B cell (primary cell): ENCODE data around the gene PDCD4. TPM values are rescaled to one million over a fixed set of nuclear protein-coding genes. Genes with fewer than 3 reads are reported as not detected.

ENCODE experiments used
- ATAC-seq: fragments of 200-7000 bp; cut with Tn5 transposase; one replicate; pipeline ENCODE4 v1.10.0; 2021; ENCODE audit warnings: low read depth, mild to moderate bottlenecking, moderate number of reproducible peaks, moderate library complexity
- CTCF ChIA-PET: fragments of 350-600 bp; sonication (Branson Sonifier 250); formaldehyde crosslinking; loops from one replicate; lab custom pipeline; 2021; ENCODE audit warnings: antibody characterized with exemption, inconsistent platforms; lab: Charles Lee
- POLR2A ChIA-PET: fragments of 350-600 bp; sonication (Branson Sonifier 250); formaldehyde crosslinking; loops from one replicate; lab custom pipeline; 2021; ENCODE audit warnings: antibody characterized with exemption; lab: Charles Lee
- DNase-seq: peaks from one replicate; pipeline ENCODE4 v3.0.0; 2013
- H2AFZ ChIP-seq: 2 replicates; pipeline ENCODE4 v1.6.1; 2012; ENCODE audit warnings: mild to moderate bottlenecking, low read depth, low read length; ENCODE audit not compliant: insufficient read depth, poor library complexity, severe bottlenecking
- H3K27ac ChIP-seq, 2 donors: 1 replicate in 1 of 2; 2 replicates in 1 of 2; pipeline ENCODE4 v1.5.1; 2012 to 2013; ENCODE audit warnings: low read length in 2 of 2, mild to moderate bottlenecking in 2 of 2, moderate library complexity in 1 of 2
- H3K27me3 ChIP-seq, 4 experiments: fragments of 200-600 bp in 1 of 4; sonication (generic) in 1 of 4; replicated peaks in 1 of 4; 1 replicate in 2 of 4; 2 replicates in 2 of 4; pipeline versions ENCODE4 v1.6.1 to v1.7.0; 2013 to 2016; ENCODE audit warnings: low read length in 3 of 4, mild to moderate bottlenecking in 2 of 4, mixed read lengths in 1 of 4, moderate library complexity in 1 of 4; ENCODE audit not compliant: insufficient read depth in 4 of 4, control insufficient read depth in 3 of 4; ENCODE audit errors: control extremely low read depth in 1 of 4
- H3K36me3 ChIP-seq, 2 experiments: replicated peaks in 1 of 2; 1 replicate in 1 of 2; 2 replicates in 1 of 2; pipeline versions ENCODE4 v1.6.1 to v1.7.1; 2013; ENCODE audit warnings: low read length in 1 of 2; ENCODE audit not compliant: insufficient read depth in 2 of 2, control insufficient read depth in 1 of 2; ENCODE audit errors: control extremely low read depth in 1 of 2, extremely low read depth in 1 of 2
- H3K4me1 ChIP-seq, 2 donors: fragments of 200-600 bp in 1 of 2; sonication (generic) in 1 of 2; 1 replicate in 1 of 2; 2 replicates in 1 of 2; pipeline versions ENCODE4 v1.5.1 to v1.6.1; 2013 to 2017; ENCODE audit warnings: low read length in 2 of 2; ENCODE audit not compliant: control insufficient read depth in 2 of 2, insufficient read depth in 2 of 2
- H3K4me2 ChIP-seq: replicated peaks from 2 replicates; pipeline ENCODE3; 2012; ENCODE audit warnings: mild to moderate bottlenecking, low read depth, low read length; ENCODE audit not compliant: poor library complexity, severe bottlenecking
- H3K4me3 ChIP-seq, 5 experiments: fragments of 200-600 bp in 1 of 5; sonication (generic) in 1 of 5; 1 replicate in 3 of 5; 2 replicates in 2 of 5; pipeline versions ENCODE4 v1.5.1 to v1.7.0; 2011 to 2016; ENCODE audit warnings: low read length in 4 of 5, mild to moderate bottlenecking in 4 of 5, low read depth in 2 of 5, control low read depth in 1 of 5, moderate library complexity in 1 of 5; ENCODE audit not compliant: insufficient read depth in 1 of 5; ENCODE audit errors: control extremely low read depth in 1 of 5, extremely low read depth in 1 of 5
- H3K79me2 ChIP-seq: fragments of 200-600 bp; sonication (generic); one replicate; pipeline ENCODE4 v1.6.0; 2016; ENCODE audit warnings: low read length; ENCODE audit not compliant: control insufficient read depth, insufficient read depth
- H3K9ac ChIP-seq: fragments of 200-600 bp; sonication (generic); 2 replicates; pipeline ENCODE4 v1.6.1; 2017; ENCODE audit warnings: mild to moderate bottlenecking, low read length, moderate library complexity
- H3K9me3 ChIP-seq, 3 donors: one replicate each; pipeline versions ENCODE4 v1.6.1 to v1.7.1; 2013; ENCODE audit warnings: low read length in 2 of 3; ENCODE audit not compliant: control insufficient read depth in 2 of 3, insufficient read depth in 1 of 3; ENCODE audit errors: control extremely low read depth in 1 of 3
- H4K20me1 ChIP-seq: 2 replicates; pipeline ENCODE4 v1.6.0; 2012; ENCODE audit warnings: mild to moderate bottlenecking, low read length; ENCODE audit not compliant: insufficient read depth, control insufficient read depth, poor library complexity, severe bottlenecking
- H3K27ac Mint-ChIP-seq: one replicate; pipeline ENCODE4 v1.8.0; 2021; ENCODE audit warnings: mixed read lengths
- H3K27me3 Mint-ChIP-seq: one replicate; pipeline ENCODE4 v1.8.0; 2021; ENCODE audit warnings: mixed read lengths
- H3K4me1 Mint-ChIP-seq: one replicate; pipeline ENCODE4 v1.8.0; 2021; ENCODE audit warnings: mixed read lengths
- H3K4me3 Mint-ChIP-seq: one replicate; pipeline ENCODE4 v1.8.0; 2021; ENCODE audit warnings: mixed read lengths
- H3K9me3 Mint-ChIP-seq: one replicate; pipeline ENCODE4 v1.8.0; 2022; ENCODE audit warnings: mixed read lengths; ENCODE audit not compliant: insufficient read depth
- CTCF ChIP-seq: fragments of 200-600 bp; IDR thresholded peaks from one replicate; pipeline ENCODE4 v1.8.0; 2022; ENCODE audit warnings: antibody characterized with exemption, mild to moderate bottlenecking
- EZH2 ChIP-seq: IDR thresholded peaks from 2 replicates; pipeline ENCODE4 v1.6.1; 2012; ENCODE audit warnings: borderline replicate concordance, low read depth, mild to moderate bottlenecking, moderate library complexity, low read length; ENCODE audit not compliant: insufficient read depth, poor library complexity, severe bottlenecking
- WGBS: methylation state at CpG from one replicate; pipeline ENCODE4 v1.1.5; 2013; ENCODE audit warnings: missing lambda C conversion rate; ENCODE audit not compliant: insufficient coverage; 5-methylcytosine and 5-hydroxymethylcytosine counted together
- intact Hi-C: fragments of 100-400 bp; cut with micrococcal nuclease; formaldehyde crosslinking; loops from one replicate; pipeline ENCODE4 v1.10.0; 2022
- polyA plus RNA-seq: library from polyadenylated mRNA; depleted of rRNA; stranded (reverse); fragments of >200 nt; gene quantifications from 2 replicates; pipeline ENCODE4 v1.2.3, GENCODE V29; 2012
- total RNA-seq, 2 donors: library from RNA; stranded (reverse); fragments of 120-200 nt in 1 of 2; gene quantifications; 1 replicate in 1 of 2; 2 replicates in 1 of 2; pipeline versions ENCODE4 v1.2.3 to v1.2.4, GENCODE V29; 2013 to 2022

Gene PDCD4
- total and polyA plus RNA-seq, 2 donors (not counting 1 experiment from before 2014, with no cell fraction given), result 33.9 to 169 TPM

GRCh38 chr10:110916554-110917346 lies 45.0 kb downstream of the PDCD4 start:
- no peak overlapping the region for H3K9ac ChIP-seq
- Mint-ChIP-seq H3K27me3 (no peaks in the 10 kb centered on the region), H3K27ac (no peak overlapping the region), H3K9me3 (no peaks in the 10 kb centered on the region), H3K4me1 (peaks cover 36% of the 10 kb centered on the region), H3K4me3 (no peak overlapping the region)
- ChIA-PET CTCF (interaction anchor here (0.9 to 3.3 kb wide), 4 partner anchors 14 to 170 kb away, joined by 4 to 26 read pairs (median 10); no protein-coding TSS in a partner anchor), POLR2A (no interaction called here)
- H3K27ac ChIP-seq, result no peak overlapping the region
- DNase-seq (no peak), ATAC-seq (no peak)
- no peak overlapping the region for H3K4me3 ChIP-seq
- peaks cover 31% of the 10 kb centered on the region for H3K79me2 ChIP-seq
- H3K9me3 ChIP-seq, result no peaks in the 10 kb centered on the region
- intact Hi-C loops, result no loop called here
- peaks cover 4% of the 10 kb centered on the region in 2 experiments for H3K36me3 ChIP-seq
- no peak overlapping the region for H3K4me2 ChIP-seq
- no peak overlapping the region for H2AFZ ChIP-seq
- no peak for TF ChIP-seq CTCF
- no peak for TF ChIP-seq EZH2
- WGBS, result no CpG with 5 or more reads among the region's 3 CpGs
- H3K4me1 ChIP-seq, result peaks cover 16% of the 10 kb centered on the region in 2 donors
- H3K27me3 ChIP-seq, result no peaks in the 10 kb centered on the region
- H4K20me1 ChIP-seq, result peaks cover 10% of the 10 kb centered on the region

DNA sequence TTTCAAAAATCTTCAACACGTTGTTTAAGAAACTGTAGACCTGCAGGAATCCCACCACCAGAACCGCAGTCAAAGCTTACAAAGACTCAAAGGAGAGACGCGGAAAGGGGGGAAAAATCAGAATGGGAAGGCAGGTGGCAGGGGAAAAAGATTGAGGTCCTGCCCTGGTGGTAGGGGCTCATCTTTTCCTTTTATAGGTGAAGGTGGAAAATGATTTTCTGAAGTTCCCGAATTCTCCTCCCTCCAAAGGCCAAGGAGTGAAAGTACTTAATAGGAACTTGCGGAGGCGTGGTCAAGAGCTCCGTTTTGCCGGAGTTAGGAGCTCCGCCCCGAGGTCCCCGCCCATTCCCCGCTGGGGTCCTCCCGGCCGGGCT lies 46.5 kb downstream of the PDCD4 start:
- H3K4me3 ChIP-seq, result peak overlapping the region; percentile 74 to 100 (median 97)

More for the DNA sequence above, 46.5 kb downstream of the PDCD4 start:
- H3K9me3 Mint-ChIP-seq, result no peaks in the 10 kb centered on the region
- no peaks in the 10 kb centered on the region for H3K27me3 ChIP-seq
- intact Hi-C loops, result loop anchor here (1.0 to 2.0 kb wide), 4 partner anchors 45 to 909 kb away; no protein-coding TSS in a partner anchor
- ChIA-PET CTCF (interaction anchor here (1.0 to 3.3 kb wide), 8 partner anchors 14 to 115 kb away, joined by 3 to 26 read pairs (median 4); partner anchors contain the start of gene PDCD4), POLR2A (interaction anchor here (1.8 kb wide), 1 partner anchor 51 kb away, joined by 7 read pairs; no protein-coding TSS in a partner anchor)
- no peaks in the 10 kb centered on the region for H3K9me3 ChIP-seq
- TF ChIP-seq EZH2 (no peak), CTCF (no peak)
- H3K27ac ChIP-seq, result peak overlapping the region; percentile 95 to 99
- DNase-seq, result no peak
- peaks cover 45% of the 10 kb centered on the region for H3K4me1 Mint-ChIP-seq
- peak overlapping the region; percentile 100 for H3K9ac ChIP-seq
- peaks cover 0 to 4% of the 10 kb centered on the region in 2 experiments for H3K36me3 ChIP-seq
- H2AFZ ChIP-seq, result peak overlapping the region; percentile 43
- peak overlapping the region; percentile 88 for H3K4me2 ChIP-seq
- H3K4me3 Mint-ChIP-seq, result peak overlapping the region; percentile 94
- peak overlapping the region; percentile 100 for H3K27ac Mint-ChIP-seq
- peaks cover 46% of the 10 kb centered on the region for H3K79me2 ChIP-seq
- no peak for ATAC-seq
- H4K20me1 ChIP-seq, result peaks cover 14% of the 10 kb centered on the region
- WGBS, result 0% methylated on average over 10 of the region's 15 CpGs
- H3K4me1 ChIP-seq, result peaks cover 16 to 28% of the 10 kb centered on the region in 2 donors
- no peaks in the 10 kb centered on the region for H3K27me3 Mint-ChIP-seq
